Measurements from ENCODE around the gene EI24.
"Not testable (repeated sequence)": the region's sequence is repeated elsewhere in the genome, so short reads cannot be mapped to it uniquely, and the experiment has no call there.

EI24 gene

GRCh38 chr11:125554038-125554437 is 15.2 kb upstream of the EI24 start:
- H3K27me3 ChIP-seq (ENCODE audit: control insufficient read depth in 1 of 2, insufficient read depth in 2 of 2, low read length in 2 of 2): no peaks in the 10 kb centered on the region
- H3K36me3 ChIP-seq (ENCODE audit: insufficient read depth, low read length): no peaks in the 10 kb centered on the region
- no peak overlapping the region for H3K4me3 ChIP-seq (ENCODE audit: low read depth in 1 of 2, low read length in 2 of 2)
- H3K27ac ChIP-seq (ENCODE audit: low read depth, low read length): no peak overlapping the region
- H3K9me3 ChIP-seq (ENCODE audit: low read length): peaks cover 11% of the 10 kb centered on the region
- H3K9ac ChIP-seq (ENCODE audit: low read length): no peak overlapping the region
- H3K4me1 ChIP-seq (ENCODE audit: insufficient read depth, low read length): no peaks in the 10 kb centered on the region

- H3K4me1 ChIP-seq (ENCODE audit: insufficient read depth, low read length): no peaks in the 10 kb centered on the region
- no peaks in the 10 kb centered on the region for H3K36me3 ChIP-seq (ENCODE audit: insufficient read depth, low read length)
- H3K4me3 ChIP-seq (ENCODE audit: low read depth in 1 of 2, low read length in 2 of 2): no peak overlapping the region
- no peak overlapping the region for H3K27ac ChIP-seq (ENCODE audit: low read depth, low read length)
- no peaks in the 10 kb centered on the region for H3K27me3 ChIP-seq (ENCODE audit: control insufficient read depth in 1 of 2, insufficient read depth in 2 of 2, low read length in 2 of 2)
- no peak overlapping the region for H3K9ac ChIP-seq (ENCODE audit: low read length)
- H3K9me3 ChIP-seq (ENCODE audit: low read length): no peaks in the 10 kb centered on the region
These were observed 9.4 kb upstream of the EI24 start for GRCh38 chr11:125559888-125560287.

- no peak overlapping the region for H3K27ac ChIP-seq (ENCODE audit: low read depth, low read length)
- H3K9ac ChIP-seq (ENCODE audit: low read length): no peak overlapping the region
- H3K9me3 ChIP-seq (ENCODE audit: low read length): no peaks in the 10 kb centered on the region
- no peaks in the 10 kb centered on the region for H3K4me1 ChIP-seq (ENCODE audit: insufficient read depth, low read length)
- H3K36me3 ChIP-seq (ENCODE audit: insufficient read depth, low read length): no peaks in the 10 kb centered on the region
- no peak overlapping the region for H3K4me3 ChIP-seq (ENCODE audit: low read depth in 1 of 2, low read length in 2 of 2)
- H3K27me3 ChIP-seq (ENCODE audit: control insufficient read depth in 1 of 2, insufficient read depth in 2 of 2, low read length in 2 of 2): no peaks in the 10 kb centered on the region
These were observed 7.4 kb upstream of the EI24 start for GRCh38 chr11:125561924-125562323.

GRCh38 chr11:125562430-125562829 is 6.8 kb upstream of the EI24 start:
- no peaks in the 10 kb centered on the region for H3K4me1 ChIP-seq (ENCODE audit: insufficient read depth, low read length)
- H3K9me3 ChIP-seq (ENCODE audit: low read length): no peaks in the 10 kb centered on the region
- no peaks in the 10 kb centered on the region for H3K36me3 ChIP-seq (ENCODE audit: insufficient read depth, low read length)
- H3K9ac ChIP-seq (ENCODE audit: low read length): no peak overlapping the region
- no peak overlapping the region for H3K27ac ChIP-seq (ENCODE audit: low read depth, low read length)
- no peaks in the 10 kb centered on the region for H3K27me3 ChIP-seq (ENCODE audit: control insufficient read depth in 1 of 2, insufficient read depth in 2 of 2, low read length in 2 of 2)
- H3K4me3 ChIP-seq (ENCODE audit: low read depth in 1 of 2, low read length in 2 of 2): no peak overlapping the region

GRCh38 chr11:125564357-125564756 is 4.9 kb upstream of the EI24 start:
- H3K9ac ChIP-seq (ENCODE audit: low read length): no peak overlapping the region
- no peaks in the 10 kb centered on the region for H3K36me3 ChIP-seq (ENCODE audit: insufficient read depth, low read length)
- H3K27ac ChIP-seq (ENCODE audit: low read depth, low read length): no peak overlapping the region
- H3K4me1 ChIP-seq (ENCODE audit: insufficient read depth, low read length): no peaks in the 10 kb centered on the region
- no peak overlapping the region for H3K4me3 ChIP-seq (ENCODE audit: low read depth in 1 of 2, low read length in 2 of 2)
- no peaks in the 10 kb centered on the region for H3K9me3 ChIP-seq (ENCODE audit: low read length)
- H3K27me3 ChIP-seq (ENCODE audit: control insufficient read depth in 1 of 2, insufficient read depth in 2 of 2, low read length in 2 of 2): no peaks in the 10 kb centered on the region

- H3K4me3 ChIP-seq (ENCODE audit: low read depth in 1 of 2, low read length in 2 of 2): no peak overlapping the region
- H3K27ac ChIP-seq (ENCODE audit: low read depth, low read length): no peak overlapping the region
- peaks cover 13% of the 10 kb centered on the region for H3K4me1 ChIP-seq (ENCODE audit: insufficient read depth, low read length)
- H3K9ac ChIP-seq (ENCODE audit: low read length): no peak overlapping the region
- no peaks in the 10 kb centered on the region for H3K27me3 ChIP-seq (ENCODE audit: control insufficient read depth in 1 of 2, insufficient read depth in 2 of 2, low read length in 2 of 2)
- H3K9me3 ChIP-seq (ENCODE audit: low read length): no peaks in the 10 kb centered on the region
- H3K36me3 ChIP-seq (ENCODE audit: insufficient read depth, low read length): no peaks in the 10 kb centered on the region
These were observed 3.0 kb upstream of the EI24 start for GRCh38 chr11:125566235-125566634.

GRCh38 chr11:125569915-125570621 is 791 bp downstream of the EI24 start:
- peaks cover 22% of the 10 kb centered on the region for H3K36me3 ChIP-seq (ENCODE audit: insufficient read depth, low read length)
- H3K4me1 ChIP-seq (ENCODE audit: insufficient read depth, low read length): peaks cover 13% of the 10 kb centered on the region
- H3K9me3 ChIP-seq (ENCODE audit: low read length): no peaks in the 10 kb centered on the region
- peak overlapping the region; percentile 75 to 89 for H3K4me3 ChIP-seq (ENCODE audit: low read depth in 1 of 2, low read length in 2 of 2)
- H3K27me3 ChIP-seq (ENCODE audit: control insufficient read depth in 1 of 2, insufficient read depth in 2 of 2, low read length in 2 of 2): no peaks in the 10 kb centered on the region
- peak overlapping the region; percentile 97 for H3K9ac ChIP-seq (ENCODE audit: low read length)
- peak overlapping the region; percentile 84 for H3K27ac ChIP-seq (ENCODE audit: low read depth, low read length)

GRCh38 chr11:125570952-125571351 is 1.7 kb downstream of the EI24 start:
- no peak overlapping the region for H3K9ac ChIP-seq (ENCODE audit: low read length)
- peaks cover 13% of the 10 kb centered on the region for H3K4me1 ChIP-seq (ENCODE audit: insufficient read depth, low read length)
- no peak overlapping the region for H3K4me3 ChIP-seq (ENCODE audit: low read depth in 1 of 2, low read length in 2 of 2)
- H3K27ac ChIP-seq (ENCODE audit: low read depth, low read length): no peak overlapping the region
- H3K27me3 ChIP-seq (ENCODE audit: control insufficient read depth in 1 of 2, insufficient read depth in 2 of 2, low read length in 2 of 2): no peaks in the 10 kb centered on the region
- H3K9me3 ChIP-seq (ENCODE audit: low read length): no peaks in the 10 kb centered on the region
- peaks cover 31% of the 10 kb centered on the region for H3K36me3 ChIP-seq (ENCODE audit: insufficient read depth, low read length)

GRCh38 chr11:125572916-125573315 is 3.6 kb downstream of the EI24 start:
- Histone ChIP-seq H3K36me3 (ENCODE audit: insufficient read depth, low read length) (peaks cover 46% of the 10 kb centered on the region), H3K27ac (ENCODE audit: low read depth, low read length) (no peak overlapping the region), H3K4me1 (ENCODE audit: insufficient read depth, low read length) (peaks cover 13% of the 10 kb centered on the region), H3K27me3 (ENCODE audit: control insufficient read depth in 1 of 2, insufficient read depth in 2 of 2, low read length in 2 of 2) (no peaks in the 10 kb centered on the region), H3K9ac (ENCODE audit: low read length) (no peak overlapping the region), H3K9me3 (ENCODE audit: low read length) (no peaks in the 10 kb centered on the region), H3K4me3 (ENCODE audit: low read depth in 1 of 2, low read length in 2 of 2) (no peak overlapping the region)

GRCh38 chr11:125577181-125577580 is 7.9 kb downstream of the EI24 start:
- H3K36me3 ChIP-seq (ENCODE audit: insufficient read depth, low read length): peaks cover 66% of the 10 kb centered on the region
- not testable (repeated sequence) for H3K4me3 ChIP-seq (ENCODE audit: low read depth in 1 of 2, low read length in 2 of 2); H3K27ac ChIP-seq (ENCODE audit: low read depth, low read length); H3K9ac ChIP-seq (ENCODE audit: low read length); H3K9me3 ChIP-seq (ENCODE audit: low read length); H3K4me1 ChIP-seq (ENCODE audit: insufficient read depth, low read length); H3K27me3 ChIP-seq (ENCODE audit: control insufficient read depth in 1 of 2, insufficient read depth in 2 of 2, low read length in 2 of 2)

- H3K27ac ChIP-seq (ENCODE audit: low read depth, low read length): no peak overlapping the region
- no peak overlapping the region for H3K4me3 ChIP-seq (ENCODE audit: low read depth in 1 of 2, low read length in 2 of 2)
- H3K36me3 ChIP-seq (ENCODE audit: insufficient read depth, low read length): peaks cover 67% of the 10 kb centered on the region
- H3K9me3 ChIP-seq (ENCODE audit: low read length): no peaks in the 10 kb centered on the region
- no peaks in the 10 kb centered on the region for H3K4me1 ChIP-seq (ENCODE audit: insufficient read depth, low read length)
- no peak overlapping the region for H3K9ac ChIP-seq (ENCODE audit: low read length)
- no peaks in the 10 kb centered on the region for H3K27me3 ChIP-seq (ENCODE audit: control insufficient read depth in 1 of 2, insufficient read depth in 2 of 2, low read length in 2 of 2)
These were observed 9.5 kb downstream of the EI24 start for GRCh38 chr11:125578783-125579182.

- Histone ChIP-seq H3K36me3 (ENCODE audit: insufficient read depth, low read length) (peaks cover 62% of the 10 kb centered on the region), H3K4me3 (ENCODE audit: low read depth in 1 of 2, low read length in 2 of 2) (no peak overlapping the region), H3K27ac (ENCODE audit: low read depth, low read length) (no peak overlapping the region)
These were observed 10.5 kb downstream of the EI24 start for GRCh38 chr11:125579811-125580210.

More at GRCh38 chr11:125579811-125580210, 10.5 kb downstream of the EI24 start:
- H3K27me3 ChIP-seq (ENCODE audit: control insufficient read depth in 1 of 2, insufficient read depth in 2 of 2, low read length in 2 of 2): no peaks in the 10 kb centered on the region
- H3K9ac ChIP-seq (ENCODE audit: low read length): no peak overlapping the region
- no peaks in the 10 kb centered on the region for H3K4me1 ChIP-seq (ENCODE audit: insufficient read depth, low read length)
- H3K9me3 ChIP-seq (ENCODE audit: low read length): no peaks in the 10 kb centered on the region
